Stimulated activated effector memory CD8-positive, alpha-beta T cell treated with anti-CD3 and anti-CD28 coated beads, Interleukin-12 subunit alpha, Interleukin-12 subunit beta, amount 100 ng/mL, for 72 hours (primary cell): ENCODE measurements around the gene NPR2.

ENCODE experiments used
- ATAC-seq: fragments of 150-1000 bp; cut with Tn5 transposase; 2 replicates; pipeline ENCODE4 v1.10.0; 2021
- DNase-seq, 2 donors: peaks; one replicate each; pipeline ENCODE4 v3.0.0; 2021 to 2022; ENCODE audit warnings: low spot score in 2 of 2
- H3K27ac Mint-ChIP-seq: one replicate; pipeline ENCODE4 v1.8.0; 2022; ENCODE audit warnings: mild to moderate bottlenecking, mixed read lengths
- H3K36me3 Mint-ChIP-seq: one replicate; pipeline ENCODE4 v1.8.0; 2022; ENCODE audit warnings: mild to moderate bottlenecking, mixed read lengths
- H3K4me1 Mint-ChIP-seq: one replicate; pipeline ENCODE4 v1.8.0; 2022; ENCODE audit warnings: mixed read lengths
- H3K4me3 Mint-ChIP-seq: one replicate; pipeline ENCODE4 v1.8.0; 2022; ENCODE audit warnings: mild to moderate bottlenecking, mixed read lengths
- H3K9me3 Mint-ChIP-seq: one replicate; pipeline ENCODE4 v1.8.0; 2022; ENCODE audit warnings: mixed read lengths

Gene NPR2

DNA sequence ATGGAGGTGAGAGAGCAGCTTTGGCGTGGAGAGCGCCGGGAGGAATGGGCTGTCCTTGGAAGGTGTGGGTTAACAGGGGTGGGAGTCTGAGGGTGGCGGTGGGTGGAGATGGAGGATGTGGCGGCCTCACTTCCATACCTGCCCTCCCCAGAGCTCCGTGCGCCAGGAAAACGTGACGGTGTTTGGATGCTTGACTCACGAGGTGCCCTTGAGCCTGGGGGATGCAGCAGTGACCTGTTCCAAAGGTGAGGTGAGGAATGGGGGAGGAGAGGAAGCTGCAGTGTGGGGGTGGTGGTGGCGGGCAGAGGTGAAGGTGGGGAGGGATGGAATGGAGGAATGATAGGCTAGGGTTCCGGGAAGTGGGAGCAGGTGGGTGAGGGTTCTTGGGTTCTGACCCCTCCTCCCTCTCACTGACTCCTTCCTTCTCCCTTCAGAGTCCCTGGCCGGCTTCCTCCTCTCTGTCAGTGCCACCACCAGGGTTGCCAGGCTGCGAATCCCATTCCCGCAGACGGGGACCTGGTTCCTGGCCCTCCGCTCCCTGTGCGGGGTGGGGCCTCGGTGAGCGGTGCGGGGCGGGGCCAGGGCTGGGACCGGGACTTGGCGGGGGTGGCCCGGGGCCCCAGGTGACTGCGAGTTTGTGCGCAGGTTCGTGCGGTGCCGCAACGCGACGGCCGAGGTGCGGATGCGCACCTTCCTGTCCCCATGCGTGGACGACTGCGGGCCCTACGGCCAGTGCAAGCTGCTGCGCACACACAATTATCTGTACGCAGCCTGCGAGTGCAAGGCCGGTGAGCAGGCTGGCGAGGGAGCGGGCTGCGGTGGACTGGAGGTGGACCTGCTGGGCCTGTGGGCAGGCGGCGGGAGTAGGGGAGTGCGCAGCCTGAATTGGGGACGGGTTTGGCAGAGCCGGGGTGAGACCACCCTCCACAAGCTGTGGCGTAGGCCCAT lies 54.7 kb downstream of the NPR2 start:
- Mint-ChIP-seq H3K4me1 (peaks cover 49% of the 10 kb centered on the region), H3K4me3 (no peak overlapping the region), H3K27ac (no peak overlapping the region), H3K9me3 (no peaks in the 10 kb centered on the region), H3K36me3 (no peaks in the 10 kb centered on the region)
- no peak for ATAC-seq
- no peak for DNase-seq

DNA sequence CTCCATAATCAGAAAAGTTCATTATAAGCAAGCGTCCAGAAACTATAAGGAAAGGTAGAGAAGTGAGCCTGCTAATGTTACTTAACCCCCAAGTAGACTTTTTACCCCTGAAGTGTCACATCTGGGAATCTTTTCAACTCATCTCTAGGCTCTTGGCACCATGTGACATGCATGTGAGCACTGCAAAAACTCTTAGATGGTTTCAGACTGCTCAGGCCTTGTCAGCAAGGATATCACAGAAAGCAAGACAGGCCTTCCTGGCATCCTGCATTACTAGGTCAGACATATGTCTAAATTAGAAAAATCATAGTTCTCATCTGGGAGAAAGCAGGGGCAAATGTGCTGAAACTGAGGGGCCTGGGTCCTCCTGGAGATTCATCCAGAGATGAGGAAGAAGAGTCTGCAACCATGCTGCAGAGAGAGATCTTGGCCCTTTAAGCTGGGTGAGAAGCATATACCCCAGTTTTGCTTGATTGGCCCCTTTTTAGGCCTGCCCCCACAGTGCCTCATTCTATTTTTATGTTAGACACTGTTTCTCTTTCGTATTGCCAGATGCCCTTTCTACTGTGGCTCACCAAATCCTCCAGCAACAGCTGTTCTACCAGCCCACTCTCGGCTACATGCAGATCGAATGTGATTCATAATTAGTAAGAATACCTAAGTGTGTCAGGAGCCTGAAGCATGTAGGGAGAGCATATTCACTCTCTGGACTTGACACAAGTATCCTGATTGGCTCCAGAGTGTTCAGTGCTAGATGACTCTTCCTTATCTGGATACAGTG lies 56.6 kb downstream of the NPR2 start:
- Mint-ChIP-seq H3K27ac (peak overlapping the region; percentile 76), H3K9me3 (no peaks in the 10 kb centered on the region), H3K4me3 (peak overlapping the region; percentile 30), H3K36me3 (no peaks in the 10 kb centered on the region), H3K4me1 (peaks cover 41% of the 10 kb centered on the region)
- ATAC-seq, result peak; percentile 99
- no peak for DNase-seq

DNA sequence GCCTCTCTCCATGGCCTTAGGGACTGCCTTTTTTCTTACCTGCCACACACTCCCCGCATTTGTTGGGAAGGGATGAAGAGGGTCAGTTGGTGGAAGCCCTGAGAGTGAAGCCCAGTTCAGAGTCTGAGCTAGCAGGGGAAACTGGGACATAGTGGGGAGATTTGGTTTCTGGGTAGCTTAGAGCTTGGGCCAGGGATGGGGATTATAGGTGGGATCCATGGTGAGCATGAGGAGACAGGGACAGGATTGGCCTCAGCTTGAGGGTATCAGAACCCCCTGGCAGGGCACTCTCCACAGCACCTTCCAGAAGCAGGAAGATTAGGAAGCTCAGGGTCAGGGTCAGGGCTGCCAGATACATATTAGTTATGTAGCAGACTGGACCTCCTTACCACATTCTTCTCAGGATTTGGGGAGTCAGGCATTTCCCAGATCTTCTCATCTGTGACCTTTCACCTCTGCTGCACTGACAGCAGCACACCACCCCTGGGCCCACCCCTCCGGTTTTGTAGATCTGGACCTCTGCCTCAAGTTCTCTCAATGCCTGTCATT lies 61.0 kb downstream of the NPR2 start:
- Mint-ChIP-seq H3K27ac (no peak overlapping the region), H3K4me3 (no peak overlapping the region), H3K4me1 (peaks cover 14% of the 10 kb centered on the region), H3K9me3 (no peaks in the 10 kb centered on the region), H3K36me3 (no peaks in the 10 kb centered on the region)
- DNase-seq, result no peak
- no peak for ATAC-seq

DNA sequence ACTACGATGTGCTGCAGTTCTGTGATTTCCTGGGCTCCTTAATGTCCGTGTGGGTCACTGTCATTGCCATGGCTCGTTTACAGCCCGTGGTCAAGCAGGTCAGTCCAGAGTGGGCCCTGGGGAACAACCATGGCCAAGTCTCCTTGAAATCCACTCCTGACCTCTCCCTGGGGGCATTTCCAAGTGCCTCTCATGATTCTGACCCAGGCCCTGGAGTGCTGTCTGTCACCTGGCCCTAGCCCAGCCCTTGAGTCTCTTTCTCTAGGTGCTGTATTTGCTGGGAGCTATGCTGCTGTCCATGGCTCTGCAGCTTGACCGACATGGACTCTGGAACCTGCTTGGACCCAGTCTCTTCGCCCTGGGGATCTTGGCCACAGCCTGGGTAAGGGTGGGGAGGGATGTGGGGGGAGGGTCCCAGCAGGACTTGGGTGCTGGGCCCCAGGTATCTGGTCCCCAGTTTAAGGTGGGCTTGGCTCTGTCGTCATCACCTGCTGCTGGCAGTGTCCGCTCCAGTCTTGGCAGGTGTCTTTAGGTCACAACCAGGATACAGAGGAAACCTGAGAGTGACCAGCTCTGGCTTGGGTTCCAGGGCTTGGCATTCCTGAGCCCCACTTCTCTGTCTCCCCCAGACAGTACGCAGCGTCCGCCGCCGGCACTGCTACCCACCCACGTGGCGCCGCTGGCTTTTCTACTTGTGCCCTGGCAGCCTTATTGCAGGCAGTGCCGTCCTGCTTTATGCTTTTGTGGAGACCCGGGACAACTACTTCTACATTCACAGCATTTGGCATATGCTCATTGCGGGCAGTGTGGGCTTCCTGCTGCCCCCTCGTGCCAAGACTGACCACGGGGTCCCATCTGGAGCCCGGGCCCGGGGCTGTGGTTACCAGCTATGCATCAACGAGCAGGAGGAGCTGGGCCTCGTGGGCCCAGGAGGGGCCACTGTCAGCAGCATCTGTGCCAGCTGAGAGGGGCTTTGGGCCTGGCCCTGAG lies 61.8 kb downstream of the NPR2 start:
- Mint-ChIP-seq H3K36me3 (no peaks in the 10 kb centered on the region), H3K4me1 (peaks cover 5% of the 10 kb centered on the region), H3K4me3 (no peak overlapping the region), H3K9me3 (no peaks in the 10 kb centered on the region), H3K27ac (peak overlapping the region; percentile 34)
- no peak for DNase-seq
- ATAC-seq, result no peak

DNA sequence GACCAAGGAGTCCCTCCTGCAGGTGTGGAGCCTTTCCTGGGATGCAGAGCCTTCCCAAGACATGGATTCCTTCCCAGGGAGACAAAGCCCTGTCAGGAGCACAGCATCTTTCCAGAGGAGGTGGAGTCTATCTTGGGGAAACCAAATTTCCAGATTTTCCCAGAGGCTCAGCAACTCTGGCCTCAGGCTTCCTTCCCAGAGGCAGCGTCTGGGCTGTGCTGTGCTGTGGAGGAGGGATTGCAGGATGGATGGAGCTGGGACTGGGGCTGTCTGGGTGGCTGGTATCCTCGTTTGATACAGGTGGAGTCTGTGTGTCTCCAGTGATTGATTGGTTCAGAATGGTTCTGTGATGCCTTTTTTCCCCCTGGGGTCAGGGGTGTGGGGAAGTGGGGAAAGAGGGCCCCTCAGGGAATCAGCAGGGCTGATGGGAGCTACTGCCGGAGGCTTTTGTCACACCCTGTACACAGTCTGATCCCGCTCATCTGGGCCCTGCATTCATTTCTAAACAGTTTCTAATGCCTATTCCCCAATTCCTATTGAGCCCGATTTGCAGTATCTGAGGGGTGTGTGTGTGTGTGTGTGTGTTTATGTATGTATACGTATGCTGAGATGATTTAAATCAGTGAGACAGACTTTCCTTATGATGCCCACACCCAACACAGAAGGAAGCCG lies 62.8 kb downstream of the NPR2 start:
- DNase-seq (no peak), ATAC-seq (no peak)
- H3K36me3 Mint-ChIP-seq, result no peaks in the 10 kb centered on the region
- H3K9me3 Mint-ChIP-seq, result no peaks in the 10 kb centered on the region
- peaks cover 10% of the 10 kb centered on the region for H3K4me1 Mint-ChIP-seq
- H3K27ac Mint-ChIP-seq, result peak overlapping the region; percentile 34
- no peak overlapping the region for H3K4me3 Mint-ChIP-seq

DNA sequence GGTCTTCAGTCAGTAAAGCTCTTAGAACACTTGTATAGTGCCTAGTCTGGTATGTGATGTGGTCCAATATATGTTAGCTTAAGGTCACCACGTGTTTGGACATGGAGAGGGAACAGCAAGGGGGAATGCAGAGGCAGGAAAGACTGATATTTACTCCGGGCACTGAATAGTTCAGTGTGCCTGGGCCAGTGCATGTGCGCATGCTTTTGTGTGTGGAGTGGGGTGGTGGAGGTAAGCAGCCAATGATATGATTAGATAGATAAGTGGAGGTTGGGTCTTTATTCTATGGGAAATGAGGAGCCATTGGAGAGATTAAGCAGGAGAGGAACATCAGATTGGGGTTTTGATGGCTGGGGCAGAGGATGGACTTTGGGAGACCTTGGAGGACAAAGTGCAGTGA lies 64.8 kb downstream of the NPR2 start:
- H3K27ac Mint-ChIP-seq, result no peak overlapping the region
- no peaks in the 10 kb centered on the region for H3K9me3 Mint-ChIP-seq
- H3K36me3 Mint-ChIP-seq, result no peaks in the 10 kb centered on the region
- DNase-seq, result no peak
- H3K4me1 Mint-ChIP-seq, result peaks cover 15% of the 10 kb centered on the region
- ATAC-seq, result no peak
- no peak overlapping the region for H3K4me3 Mint-ChIP-seq

DNA sequence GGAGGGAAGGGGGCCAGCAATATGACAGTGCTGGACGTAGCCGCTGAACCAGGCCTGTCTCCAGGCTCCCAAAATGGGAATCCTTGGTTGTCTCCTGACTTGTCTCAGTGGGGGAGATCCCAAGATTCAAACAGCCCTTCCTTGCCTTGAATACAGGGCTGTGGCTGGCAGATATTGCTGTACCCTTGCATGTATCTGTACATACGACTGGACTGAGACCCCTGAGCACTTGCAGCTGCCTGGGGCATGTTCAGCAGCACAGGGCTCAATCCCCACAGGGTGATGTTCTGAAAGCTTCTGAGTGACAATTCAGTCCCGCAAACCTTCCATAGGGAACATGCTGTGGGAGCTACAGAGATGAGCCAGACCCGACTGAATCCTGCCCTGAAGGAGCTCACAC lies 65.5 kb downstream of the NPR2 start:
- H3K9me3 Mint-ChIP-seq, result no peaks in the 10 kb centered on the region
- H3K36me3 Mint-ChIP-seq, result no peaks in the 10 kb centered on the region
- H3K27ac Mint-ChIP-seq, result no peak overlapping the region
- H3K4me3 Mint-ChIP-seq, result no peak overlapping the region
- DNase-seq (no peak), ATAC-seq (no peak)
- peaks cover 19% of the 10 kb centered on the region for H3K4me1 Mint-ChIP-seq

DNA sequence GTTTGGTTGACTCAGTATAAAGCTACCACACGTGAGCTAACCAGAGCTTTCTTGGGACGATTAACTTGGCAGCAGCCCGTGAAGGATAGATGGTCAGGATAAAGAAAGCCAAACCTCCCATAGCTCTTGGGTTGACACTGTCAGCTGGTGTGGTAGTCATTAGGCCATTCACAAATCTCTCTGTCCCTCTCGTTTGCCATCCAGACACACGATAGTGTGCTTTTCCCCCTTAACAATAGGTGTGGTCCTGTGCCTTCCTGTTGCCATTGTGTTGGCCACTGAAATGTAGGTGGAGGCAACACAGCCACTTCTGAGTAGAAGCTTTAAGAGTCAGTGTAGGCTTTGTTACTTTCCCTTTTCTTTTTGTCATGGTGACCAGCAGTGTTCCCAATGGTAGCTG lies 67.1 kb downstream of the NPR2 start:
- peaks cover 19% of the 10 kb centered on the region for H3K4me1 Mint-ChIP-seq
- H3K4me3 Mint-ChIP-seq, result no peak overlapping the region
- H3K36me3 Mint-ChIP-seq, result no peaks in the 10 kb centered on the region
- ATAC-seq (no peak), DNase-seq (peak in 1 of 2 donors; percentile 38)
- no peaks in the 10 kb centered on the region for H3K9me3 Mint-ChIP-seq
- peak overlapping the region; percentile 48 for H3K27ac Mint-ChIP-seq
